HS-27A (cell line): ENCODE results near the gene MAB21L2.

ENCODE experiments used
- DNase-seq: peaks from one replicate; pipeline ENCODE4 v3.0.0-alpha.2; 2012; ENCODE audit warnings: low read depth, missing footprints

Gene MAB21L2

DNA sequence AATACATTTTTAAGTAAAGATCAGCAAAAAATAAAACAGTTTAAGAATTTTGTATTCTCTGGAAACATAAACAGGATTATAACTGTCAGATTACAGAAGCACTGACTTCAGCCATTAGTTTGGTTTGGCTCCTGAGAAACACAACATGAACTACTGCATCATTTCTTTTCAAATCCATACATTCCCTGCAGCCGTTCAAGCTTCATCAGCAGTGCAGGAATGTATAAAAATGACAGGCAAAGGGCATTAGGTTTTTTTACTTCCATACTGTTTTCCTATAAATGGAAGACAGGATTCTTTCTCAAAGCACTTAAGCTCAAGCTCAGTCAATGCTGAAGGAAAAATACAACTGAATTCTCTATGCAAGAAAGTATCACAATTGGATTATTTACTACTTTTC is 4.2 kb upstream of the MAB21L2 start:
- DNase-seq, result no peak

DNA sequence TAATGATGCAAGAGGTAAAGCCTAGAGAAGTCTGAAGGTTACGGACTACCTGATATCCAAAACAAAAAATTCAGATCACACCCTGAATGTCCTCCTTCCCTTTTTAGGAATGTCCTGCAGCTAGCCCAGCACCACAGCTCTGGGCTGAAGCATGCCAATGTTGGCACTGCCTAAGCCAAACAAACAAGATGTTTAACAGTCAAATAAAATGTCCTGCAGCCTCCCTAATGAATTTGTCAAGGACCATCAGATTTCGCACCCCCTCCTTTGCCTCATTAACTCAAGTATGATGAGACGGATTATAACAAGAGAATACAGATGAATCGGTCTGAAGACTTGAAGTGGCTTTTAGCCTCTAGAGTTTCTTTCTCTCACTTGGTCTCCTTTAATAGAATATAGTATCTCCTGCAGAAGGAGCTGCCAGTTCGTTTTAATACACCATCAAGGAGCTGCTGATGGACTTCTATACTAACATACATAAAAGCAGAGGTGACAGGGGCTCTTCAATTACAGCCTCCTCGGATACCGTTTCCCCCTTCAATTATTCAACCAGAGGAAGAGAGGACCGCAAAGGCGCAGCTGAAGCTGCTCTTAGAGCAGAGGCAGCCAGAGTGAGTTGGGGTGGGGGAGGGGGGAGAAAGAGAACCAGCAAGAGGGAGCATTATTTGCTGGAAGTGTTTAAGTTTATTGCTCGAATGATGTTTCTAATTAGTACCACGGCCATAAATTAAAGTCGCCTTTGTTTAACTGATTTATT is 3.0 kb upstream of the MAB21L2 start:
- DNase-seq, result no peak

DNA sequence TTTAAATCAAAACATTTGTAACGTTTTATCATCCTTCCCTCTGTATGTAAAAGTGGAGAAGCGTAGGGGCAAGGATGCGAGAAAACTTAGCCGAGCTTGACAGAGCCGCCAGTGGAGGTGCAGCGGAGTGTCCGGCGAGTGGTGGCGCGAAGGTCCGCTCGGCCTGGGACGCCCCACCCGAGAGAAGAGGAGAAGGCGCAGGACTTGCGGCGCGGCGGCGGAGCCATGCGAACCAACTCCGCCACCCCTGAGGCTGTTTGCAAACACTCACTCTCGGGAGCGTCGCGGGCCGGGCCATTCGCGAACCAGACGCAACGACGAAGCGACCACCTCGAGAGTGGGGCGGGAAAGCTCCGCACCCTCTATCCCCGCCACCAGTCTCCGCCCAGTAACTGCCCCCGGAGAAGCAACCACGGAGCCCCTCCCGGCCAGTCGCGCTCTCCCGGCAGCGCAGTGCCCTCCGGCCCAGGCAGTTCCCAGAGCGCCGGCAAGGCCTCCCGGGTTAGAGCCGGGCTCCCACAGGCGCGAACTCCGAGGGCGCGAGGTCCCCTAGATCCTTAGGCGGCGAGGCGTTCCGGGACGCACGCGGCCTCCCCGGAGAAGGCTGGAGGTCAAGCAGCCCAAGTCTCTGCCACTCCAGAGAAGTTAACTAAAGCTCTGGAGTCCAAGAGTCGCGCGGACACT is 2.3 kb upstream of the MAB21L2 start:
- DNase-seq, result no peak

DNA sequence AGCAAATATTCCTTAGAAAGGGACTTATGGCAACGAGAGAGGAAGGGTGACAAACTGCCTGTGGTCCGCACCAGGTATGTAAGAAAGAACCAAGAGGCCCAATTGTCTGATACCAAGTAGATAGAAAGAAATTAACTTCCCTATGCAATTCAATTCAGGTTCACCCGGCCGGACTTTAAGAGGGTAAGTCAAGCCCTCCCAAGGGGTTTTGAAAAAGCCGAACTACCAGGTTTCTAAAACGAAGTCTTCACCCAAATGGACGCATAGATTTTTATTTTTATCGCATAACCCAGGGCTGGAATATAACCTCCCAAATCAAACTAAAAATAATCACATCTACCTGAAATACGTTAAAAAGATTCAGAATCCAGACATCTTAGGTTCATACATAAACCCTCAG is 1.6 kb upstream of the MAB21L2 start:
- no peak for DNase-seq

DNA sequence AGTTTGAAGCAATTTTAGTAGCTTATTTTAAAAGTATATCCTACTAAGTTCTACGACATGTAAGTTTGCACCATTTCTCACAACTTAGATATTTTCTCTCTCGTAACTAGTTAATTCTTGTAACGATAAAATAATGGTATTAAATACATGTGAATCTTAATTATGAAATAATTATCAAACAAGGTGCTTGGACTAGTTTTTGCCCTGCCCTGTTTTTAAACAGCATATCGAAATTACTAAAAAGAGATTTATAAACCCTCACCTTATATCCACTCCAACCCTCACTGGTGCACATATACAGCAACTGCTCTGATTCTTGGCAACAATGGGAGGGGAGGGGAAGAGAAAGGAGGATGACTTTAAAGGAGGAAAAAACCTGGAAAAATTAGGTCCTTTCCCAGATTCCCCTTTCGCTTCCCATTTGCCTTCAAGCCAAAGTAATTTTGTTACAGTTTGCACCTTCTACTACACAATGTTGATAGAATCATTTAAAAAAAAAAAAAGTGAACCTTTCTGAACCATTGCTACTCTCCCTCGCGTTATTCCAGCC is 820 bp upstream of the MAB21L2 start:
- DNase-seq, result no peak

DNA sequence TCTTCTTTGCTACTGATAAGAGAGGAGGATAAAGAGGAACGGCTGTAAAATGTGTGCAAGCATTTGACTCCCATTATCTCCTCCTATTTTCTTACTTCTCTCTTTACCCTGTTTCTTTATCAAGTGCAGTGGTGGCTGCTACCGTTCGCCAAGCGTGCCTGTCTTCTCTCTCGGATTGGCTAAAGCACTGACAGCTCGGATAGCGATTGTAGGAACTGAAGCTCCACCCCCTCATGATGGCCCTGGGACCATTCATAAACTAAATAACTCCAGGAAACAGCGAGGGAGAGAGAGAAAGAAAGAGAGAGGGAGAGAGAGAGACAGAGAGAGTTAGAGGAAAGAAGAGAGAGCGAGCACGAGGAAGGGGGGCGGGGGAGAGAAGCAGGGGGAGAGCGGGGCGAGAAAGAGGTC is 305 bp upstream of the MAB21L2 start:
- no peak for DNase-seq

DNA sequence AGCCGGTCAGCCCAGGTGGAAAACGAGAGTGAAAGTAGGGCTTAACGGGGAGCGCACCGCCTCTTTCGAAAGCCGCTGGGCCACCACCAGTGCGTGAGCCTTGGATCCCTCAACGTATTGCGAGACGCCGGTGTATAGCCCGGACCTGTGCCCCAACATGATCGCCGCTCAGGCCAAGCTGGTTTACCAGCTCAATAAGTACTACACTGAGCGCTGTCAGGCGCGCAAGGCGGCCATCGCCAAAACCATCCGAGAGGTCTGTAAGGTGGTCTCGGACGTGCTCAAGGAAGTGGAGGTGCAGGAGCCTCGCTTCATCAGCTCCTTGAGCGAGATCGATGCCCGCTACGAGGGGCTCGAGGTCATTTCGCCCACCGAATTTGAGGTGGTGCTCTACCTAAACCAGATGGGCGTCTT is 929 bp downstream of the MAB21L2 start:
- no peak for DNase-seq

DNA sequence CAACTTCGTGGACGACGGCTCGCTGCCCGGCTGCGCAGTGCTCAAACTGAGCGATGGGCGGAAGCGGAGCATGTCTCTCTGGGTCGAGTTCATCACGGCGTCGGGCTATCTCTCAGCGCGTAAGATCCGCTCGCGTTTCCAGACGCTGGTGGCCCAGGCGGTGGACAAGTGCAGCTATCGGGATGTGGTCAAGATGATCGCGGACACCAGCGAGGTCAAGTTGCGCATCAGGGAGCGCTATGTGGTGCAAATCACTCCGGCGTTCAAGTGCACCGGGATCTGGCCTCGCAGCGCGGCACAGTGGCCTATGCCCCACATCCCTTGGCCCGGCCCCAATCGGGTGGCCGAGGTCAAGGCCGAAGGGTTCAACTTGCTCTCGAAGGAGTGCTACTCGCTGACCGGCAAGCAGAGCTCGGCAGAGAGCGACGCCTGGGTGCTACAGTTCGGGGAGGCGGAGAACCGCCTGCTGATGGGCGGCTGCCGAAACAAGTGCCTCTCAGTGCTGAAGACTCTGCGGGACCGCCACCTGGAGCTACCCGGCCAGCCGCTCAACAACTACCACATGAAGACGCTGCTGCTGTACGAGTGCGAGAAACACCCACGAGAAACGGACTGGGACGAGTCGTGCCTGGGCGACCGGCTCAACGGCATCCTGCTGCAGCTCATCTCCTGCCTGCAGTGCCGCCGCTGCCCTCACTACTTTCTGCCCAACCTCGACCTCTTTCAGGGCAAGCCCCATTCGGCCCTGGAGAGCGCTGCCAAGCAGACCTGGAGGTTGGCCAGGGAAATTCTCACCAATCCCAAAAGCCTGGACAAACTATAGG is 1.5 kb downstream of the MAB21L2 start:
- DNase-seq, result no peak

DNA sequence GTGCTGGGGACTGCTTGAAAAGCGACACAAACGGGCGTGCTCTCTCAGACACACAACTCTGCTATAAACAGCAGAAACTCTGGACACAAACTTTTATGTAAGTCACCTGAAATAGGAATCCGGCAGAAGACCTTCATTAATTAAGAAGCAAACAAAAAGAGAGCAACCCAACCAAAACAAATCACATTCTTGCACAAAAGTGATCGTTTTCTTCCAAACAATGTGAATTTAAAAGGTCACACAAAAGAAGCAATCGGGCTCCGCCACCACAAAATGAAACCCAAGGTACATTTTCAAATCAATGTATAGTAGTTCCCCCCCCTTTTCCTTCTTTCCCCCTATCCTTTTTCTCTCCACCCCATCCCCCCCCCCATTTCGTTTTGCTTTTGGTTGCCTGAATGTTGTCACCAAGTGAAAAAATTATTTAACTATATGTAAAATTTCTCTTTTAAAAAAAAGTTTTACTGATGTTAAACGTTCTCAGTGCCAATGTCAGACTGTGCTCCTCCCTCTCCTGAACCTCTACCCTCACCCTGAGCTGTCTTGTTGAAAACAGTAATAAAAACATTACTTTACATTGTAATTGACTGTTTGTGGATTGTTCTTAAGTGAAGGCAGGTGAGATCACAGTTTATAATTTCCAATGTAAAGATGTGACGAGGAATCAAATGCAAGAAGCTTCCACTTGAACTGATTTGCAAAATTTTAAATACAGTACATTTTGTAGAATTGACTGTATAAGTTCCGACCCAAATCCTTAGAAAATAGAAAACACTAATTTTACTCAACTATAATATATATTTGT is 2.4 kb downstream of the MAB21L2 start:
- no peak for DNase-seq

DNA sequence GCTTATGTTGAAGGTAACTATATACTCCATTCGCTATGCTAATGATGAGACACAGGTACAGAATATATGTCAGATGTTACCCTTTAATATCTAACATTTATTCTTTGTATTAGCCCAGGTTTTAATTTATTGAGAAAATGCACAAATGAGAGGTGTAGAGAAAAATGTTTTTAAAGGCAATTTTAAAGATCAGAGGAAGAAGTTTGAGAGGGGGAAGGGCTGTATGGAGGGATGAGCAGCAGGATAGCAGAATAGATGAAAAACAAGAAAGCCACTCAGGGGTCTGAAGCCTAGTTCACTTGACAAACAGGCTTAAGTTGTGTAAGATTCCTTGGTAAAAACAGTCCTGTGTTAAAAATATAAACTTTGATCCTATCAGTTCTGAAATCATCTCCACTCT is 3.7 kb downstream of the MAB21L2 start:
- no peak for DNase-seq

DNA sequence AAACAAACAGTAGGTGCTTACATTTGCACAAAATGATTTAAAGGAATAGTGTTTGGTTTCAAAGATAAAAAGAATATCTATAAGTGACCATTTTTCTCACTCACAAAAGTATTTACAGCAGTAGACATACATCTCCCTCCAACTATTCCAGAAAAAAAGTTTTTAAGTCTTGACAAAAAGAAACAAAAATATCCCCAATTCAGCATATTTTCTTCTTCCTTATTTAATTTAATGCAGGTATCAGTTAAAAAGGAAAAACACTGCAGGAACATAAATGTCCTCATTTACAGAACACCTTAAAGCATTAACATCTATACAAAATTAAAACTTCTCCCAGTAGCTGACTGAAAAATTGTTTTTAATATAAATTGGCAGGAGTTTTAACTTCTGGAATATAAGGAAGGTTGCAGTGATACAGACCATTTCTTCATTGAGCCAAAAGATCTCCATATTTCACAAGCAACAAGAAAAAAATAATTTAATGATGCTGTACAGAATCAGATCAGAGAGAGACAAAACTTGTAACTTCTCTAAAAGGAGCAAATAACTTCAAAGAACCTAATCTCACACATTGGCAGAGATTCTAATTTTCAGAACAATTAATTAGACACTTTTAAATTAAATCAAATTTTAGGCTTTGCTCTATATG is 4.3 kb downstream of the MAB21L2 start:
- DNase-seq, result no peak

DNA sequence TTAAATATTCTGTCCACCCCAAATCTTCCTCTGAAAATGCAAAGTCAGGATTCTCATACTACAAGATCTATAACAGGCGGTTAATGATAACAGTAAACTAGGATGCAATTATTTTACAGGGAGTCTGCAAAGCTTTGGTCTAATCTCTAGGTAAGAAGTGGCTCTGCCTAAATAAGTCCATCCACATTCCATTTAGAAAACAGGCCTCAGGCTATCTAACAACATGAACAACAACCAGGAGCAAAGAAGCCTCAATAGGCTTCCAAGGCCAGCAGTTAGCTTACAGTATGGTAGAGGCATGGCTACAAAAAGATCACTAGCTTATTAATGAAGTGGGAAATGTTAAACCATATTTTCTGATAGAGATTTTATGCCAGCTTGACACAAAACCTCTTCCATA is 6.4 kb downstream of the MAB21L2 start:
- DNase-seq, result no peak

DNA sequence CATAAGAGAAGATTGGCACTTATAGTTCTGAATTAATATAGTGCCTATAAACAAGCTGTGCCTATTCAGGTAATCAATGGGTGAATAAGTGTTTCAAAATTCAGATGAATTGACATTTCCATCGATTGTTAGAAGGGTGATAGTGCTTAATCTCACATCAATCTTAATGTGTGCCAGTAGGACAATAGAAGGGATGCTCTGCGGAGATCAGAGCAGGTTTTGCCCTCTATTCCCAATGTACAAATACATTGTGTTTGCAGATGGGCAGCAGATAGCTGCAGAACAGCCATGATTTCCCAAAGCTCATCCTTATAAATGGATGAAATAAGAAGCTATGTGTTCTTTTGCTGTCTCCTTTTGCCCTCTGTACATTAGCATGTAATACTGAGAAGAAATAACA is 7.2 kb downstream of the MAB21L2 start:
- DNase-seq, result no peak

DNA sequence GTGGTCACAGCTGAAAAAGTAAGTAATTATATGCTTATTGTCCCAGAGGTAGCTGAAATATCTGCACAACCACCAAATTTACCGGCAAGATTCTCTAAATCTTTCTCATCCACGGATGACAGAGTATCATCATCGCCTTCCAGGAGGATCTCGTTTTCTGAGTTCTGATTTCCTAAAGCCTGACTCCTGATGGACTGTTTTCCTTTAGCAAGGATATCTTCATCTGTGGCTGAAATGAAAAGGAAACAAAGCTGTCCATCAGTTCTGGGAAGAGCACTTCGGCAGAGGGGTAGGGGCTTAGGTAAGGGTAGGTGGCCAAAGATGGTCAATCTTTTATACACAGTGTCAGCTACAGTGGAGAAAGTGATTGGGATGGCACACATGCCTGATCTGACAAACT is 8.7 kb downstream of the MAB21L2 start:
- DNase-seq, result no peak

DNA sequence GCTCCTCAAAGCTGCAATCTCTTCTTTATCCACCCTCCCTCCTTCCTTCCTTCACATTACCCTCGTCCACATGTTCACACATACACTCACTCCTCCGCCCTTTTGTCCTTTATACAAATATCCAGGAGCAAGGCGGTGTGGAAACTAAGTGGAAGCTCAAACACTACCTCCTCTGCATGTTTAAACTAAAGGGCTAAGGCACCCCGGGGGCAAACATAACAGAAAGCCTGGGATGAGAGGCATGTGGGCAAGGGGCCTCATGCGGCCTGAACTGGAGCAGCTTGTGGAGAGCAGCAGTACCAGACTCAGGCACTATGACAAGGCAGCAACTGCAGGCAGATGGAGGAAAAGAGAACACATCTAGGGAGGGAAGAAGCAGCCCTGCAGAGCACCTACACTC is 9.5 kb downstream of the MAB21L2 start:
- DNase-seq, result no peak

DNA sequence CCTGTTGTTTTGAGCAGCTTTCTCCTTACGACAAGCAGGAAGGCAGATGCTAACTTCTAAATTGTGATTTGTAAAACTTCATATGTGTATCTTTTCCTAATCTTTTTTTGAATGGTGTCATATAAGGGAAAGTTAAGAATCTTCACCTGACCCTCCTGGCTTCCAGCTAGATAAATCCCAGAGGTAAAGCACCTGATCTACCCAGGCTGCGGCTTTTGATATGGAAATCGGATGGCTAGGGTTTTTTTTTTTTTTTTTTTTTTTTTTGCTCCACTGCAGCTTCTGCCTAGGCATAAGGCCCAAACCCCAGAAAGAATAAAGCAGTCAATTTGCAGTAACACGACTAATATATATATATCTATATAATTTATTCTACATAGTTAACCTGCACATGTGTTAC is 10.0 kb downstream of the MAB21L2 start:
- DNase-seq, result no peak

DNA sequence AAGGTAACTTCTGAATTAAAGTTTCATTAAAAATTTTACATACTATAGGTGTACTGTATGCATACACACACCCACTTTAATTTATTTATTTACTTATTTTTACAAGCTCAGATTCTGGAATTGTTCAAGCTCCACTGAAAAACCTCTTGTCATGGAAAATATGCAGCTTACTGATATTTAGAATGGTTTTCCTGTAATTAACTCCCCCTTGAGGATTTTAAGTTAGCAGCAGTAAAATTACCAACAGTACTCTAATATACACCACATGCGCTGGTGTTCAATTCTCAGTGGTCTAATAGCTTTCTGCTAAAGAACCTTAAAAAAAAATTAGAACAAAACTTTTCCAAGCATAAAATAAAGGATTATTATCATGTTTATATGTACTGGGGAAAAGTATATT is 12.0 kb downstream of the MAB21L2 start:
- no peak for DNase-seq

DNA sequence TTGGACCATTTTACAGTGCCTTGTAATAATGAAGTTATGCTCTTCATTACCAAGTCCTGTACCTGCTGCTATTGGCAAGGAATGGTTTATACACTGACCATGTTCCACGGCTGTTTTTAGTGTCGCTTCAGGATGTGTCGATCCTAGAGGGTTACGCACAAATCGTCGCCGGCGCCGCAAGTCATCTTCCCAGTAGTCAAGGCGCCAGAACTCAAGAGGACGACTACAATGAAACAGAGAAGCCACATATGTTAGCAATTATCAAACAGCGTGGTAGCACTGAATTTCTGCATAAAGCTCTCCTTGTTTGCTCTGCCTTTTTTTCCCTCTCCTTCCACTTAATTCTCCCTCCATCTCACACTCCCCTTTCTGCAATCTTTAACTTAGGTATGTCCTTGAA is 17.0 kb downstream of the MAB21L2 start:
- no peak for DNase-seq

DNA sequence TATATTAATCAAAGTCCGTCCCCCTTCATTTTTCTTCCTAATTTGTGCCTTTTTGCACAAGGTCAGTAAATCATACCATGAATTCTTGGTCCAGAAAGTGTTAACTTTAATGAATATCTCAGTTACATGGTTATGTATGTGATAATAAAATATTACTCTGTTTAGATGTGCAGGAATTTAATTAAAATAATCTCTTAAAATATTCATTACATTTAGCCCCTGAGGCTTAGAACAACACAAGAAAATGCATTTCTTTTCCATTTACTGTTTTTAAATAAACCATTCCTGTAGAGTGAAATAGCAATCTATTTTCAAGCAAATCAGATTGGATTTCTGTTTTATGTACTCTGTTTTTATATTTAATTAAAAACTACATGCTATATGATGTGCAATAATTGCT is 17.6 kb downstream of the MAB21L2 start:
- DNase-seq, result no peak

DNA sequence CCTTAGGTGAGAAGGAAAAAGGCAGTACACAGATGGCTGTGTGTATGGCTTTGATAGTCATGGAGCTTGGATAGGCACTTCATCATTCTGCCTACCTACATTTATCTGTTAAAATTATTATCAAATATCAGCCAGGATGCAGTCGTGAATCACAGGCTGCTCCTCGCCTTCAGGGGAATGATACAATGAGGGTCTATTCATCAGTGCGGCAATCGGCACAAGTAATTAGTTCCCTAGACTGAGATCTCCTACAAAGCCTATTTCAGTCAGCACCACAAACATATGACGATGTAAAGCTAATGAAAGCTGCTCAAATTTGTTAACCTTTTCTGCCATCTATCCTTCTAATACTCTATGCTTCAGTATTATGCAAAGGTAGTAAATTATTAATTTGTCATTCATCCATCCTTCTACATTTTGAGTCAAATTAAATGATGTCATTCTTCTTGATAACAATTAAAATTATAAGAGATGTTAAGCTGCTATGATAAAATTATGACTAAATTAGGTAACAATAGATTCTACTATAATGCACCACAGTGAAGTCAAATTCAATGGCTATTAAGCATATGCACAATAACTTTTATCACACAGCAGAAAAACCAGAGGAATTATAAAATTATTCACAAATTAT is 19.0 kb downstream of the MAB21L2 start:
- DNase-seq, result no peak

DNA sequence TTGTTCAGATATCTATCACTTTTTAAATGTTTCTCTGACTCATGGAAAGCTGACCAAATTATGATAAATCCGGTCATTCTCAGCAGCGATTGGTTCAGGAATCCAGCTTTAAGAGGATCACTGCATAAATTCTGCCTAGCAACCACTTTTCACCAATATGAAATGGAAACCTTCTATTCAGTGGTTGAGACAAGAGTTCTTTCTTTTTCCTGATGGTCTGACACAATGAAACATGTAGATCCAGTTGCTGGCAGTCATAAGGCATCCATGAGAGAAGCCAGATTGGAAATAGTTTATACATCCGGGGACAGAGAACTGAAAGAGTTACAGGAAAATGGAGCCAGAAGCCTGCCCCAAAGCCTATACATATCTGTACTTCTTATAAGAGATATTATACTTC is 27.2 kb downstream of the MAB21L2 start:
- no peak for DNase-seq
